ENCODE results near the gene TUBGCP4. TPM values are rescaled to one million over a fixed set of nuclear protein-coding genes. Genes with fewer than 3 reads are reported as not detected.
"Not testable (repeated sequence)": the region's sequence is repeated elsewhere in the genome, so short reads cannot be mapped to it uniquely, and the experiment has no call there.

Gene TUBGCP4
- 14.1 TPM for total RNA-seq

- DNase-seq = peak; percentile 17
These were observed at the start of gene TUBGCP4, which contains the start of gene ZSCAN29 for GRCh38 chr15:43370975-43371974. TSS of gene TUBGCP4 (plus strand) at chr15:43371101. CDS start at chr15:43371355, 254 bp downstream. TSS of gene ZSCAN29 (minus strand) at chr15:43371043. CDS start at chr15:43369913, 1,130 bp downstream.

- DNase-seq = no peak
These were observed 45.7 kb upstream of the TUBGCP4 start for GRCh38 chr15:43325039-43325684.

- DNase-seq = peak; percentile 39
These were observed 41.5 kb upstream of the TUBGCP4 start for GRCh38 chr15:43329217-43329959.

GRCh38 chr15:43329960-43330779 lies 40.7 kb upstream of the TUBGCP4 start, which contains the start of gene LCMT2:
TSS of gene LCMT2 (minus strand) at chr15:43330573. CDS start at chr15:43330489, 84 bp downstream.
- DNase-seq = peak; percentile 93

- DNase-seq = no peak
These were observed 40.2 kb upstream of the TUBGCP4 start for GRCh38 chr15:43330780-43331087.

- DNase-seq = no peak
These were observed 24.6 kb upstream of the TUBGCP4 start for GRCh38 chr15:43346305-43346704.

GRCh38 chr15:43347114-43347513 lies 23.8 kb upstream of the TUBGCP4 start:
- no peak for DNase-seq

- no peak for DNase-seq
These were observed 18.1 kb upstream of the TUBGCP4 start for GRCh38 chr15:43352693-43353382.

GRCh38 chr15:43360821-43361220 lies 10.1 kb upstream of the TUBGCP4 start:
- no peak for DNase-seq

GRCh38 chr15:43361313-43361903 lies 9.5 kb upstream of the TUBGCP4 start:
- DNase-seq = no peak

- DNase-seq = no peak
These were observed 459 bp upstream of the TUBGCP4 start for GRCh38 chr15:43370310-43370974.

GRCh38 chr15:43376017-43376705 lies 5.3 kb downstream of the TUBGCP4 start:
- no peak for DNase-seq

- no peak for DNase-seq
These were observed 7.7 kb downstream of the TUBGCP4 start for GRCh38 chr15:43378601-43379000.

- no peak for DNase-seq
These were observed 11.4 kb downstream of the TUBGCP4 start for GRCh38 chr15:43382310-43382709.

- no peak for DNase-seq
These were observed 12.2 kb downstream of the TUBGCP4 start for GRCh38 chr15:43383070-43383469.

- no peak for DNase-seq
These were observed 19.8 kb downstream of the TUBGCP4 start for GRCh38 chr15:43390723-43391122.

GRCh38 chr15:43393592-43393991 lies 22.7 kb downstream of the TUBGCP4 start:
- not testable (repeated sequence) for DNase-seq

- DNase-seq = no peak
These were observed 31.4 kb downstream of the TUBGCP4 start for GRCh38 chr15:43402255-43402654.

- DNase-seq = no peak
These were observed 32.7 kb downstream of the TUBGCP4 start for GRCh38 chr15:43403616-43404015.

Measured in skin of body (tissue), 2 donors.